HG02623 (cell line): ENCODE results near the gene ABL2.
"Not testable (repeated sequence)": the region's sequence is repeated elsewhere in the genome, so short reads cannot be mapped to it uniquely, and the experiment has no call there.

Experiments
- ATAC-seq: cut with Tn5 transposase; IDR thresholded peaks from one replicate; pipeline ENCODE4 v1.9.1; 2021; ENCODE audit warnings: moderate library complexity; ENCODE audit not compliant: unreplicated experiment

ABL2 gene

DNA sequence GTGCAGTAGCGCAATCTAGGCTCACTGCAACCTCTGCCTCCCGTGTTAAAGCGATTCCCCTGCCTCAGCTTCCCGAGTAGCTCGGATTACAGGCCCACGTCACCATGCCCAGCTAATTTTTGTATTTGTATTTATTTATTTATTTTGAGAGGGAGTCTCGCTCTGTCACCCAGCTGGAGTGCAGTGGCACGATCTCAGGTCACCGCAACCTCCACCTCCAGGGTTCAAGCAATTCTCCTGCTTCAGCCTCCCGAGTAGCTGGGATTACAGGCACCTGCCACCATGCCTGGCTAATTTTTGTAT, 59.1 kb downstream of the ABL2 start:
- not testable (repeated sequence) for ATAC-seq

DNA sequence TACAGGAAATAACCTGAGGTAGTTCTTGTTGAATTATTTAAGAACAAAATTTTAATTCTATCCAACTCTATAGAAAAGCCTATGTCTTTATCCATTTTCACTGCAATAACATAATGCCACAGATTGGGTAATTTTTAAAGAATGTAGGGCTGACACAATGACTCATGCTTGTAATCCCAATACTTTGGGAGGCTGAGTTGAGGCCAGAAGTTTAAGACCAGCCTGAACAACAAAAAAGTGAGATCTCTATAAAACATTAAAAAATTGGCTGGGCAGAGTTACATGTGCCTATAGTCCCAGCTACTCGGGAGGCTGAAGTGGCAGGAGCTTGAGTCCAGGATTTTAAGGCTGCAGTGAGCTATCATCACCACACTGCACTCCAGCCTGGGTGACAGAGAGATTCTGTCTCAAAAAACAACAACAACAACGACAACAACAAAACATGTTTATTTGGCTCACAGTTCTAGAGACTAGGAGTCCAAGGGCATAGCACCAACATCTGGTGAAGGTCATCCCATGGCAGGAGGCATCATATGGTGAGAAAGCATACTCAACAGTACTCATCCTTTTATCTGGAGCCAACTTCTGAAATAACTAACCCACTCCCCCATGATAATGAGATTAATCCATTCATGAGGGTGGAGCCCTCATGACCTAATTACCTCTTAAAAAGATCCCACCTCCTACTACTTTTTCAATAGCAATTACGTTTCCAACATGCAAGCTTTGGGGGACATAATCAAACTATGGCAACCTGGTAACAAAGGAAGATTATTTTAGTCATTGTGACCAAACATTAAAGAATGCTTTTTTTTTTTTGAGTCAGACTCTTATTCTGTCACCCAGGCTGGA, 59.6 kb downstream of the ABL2 start:
- ATAC-seq: no peak

DNA sequence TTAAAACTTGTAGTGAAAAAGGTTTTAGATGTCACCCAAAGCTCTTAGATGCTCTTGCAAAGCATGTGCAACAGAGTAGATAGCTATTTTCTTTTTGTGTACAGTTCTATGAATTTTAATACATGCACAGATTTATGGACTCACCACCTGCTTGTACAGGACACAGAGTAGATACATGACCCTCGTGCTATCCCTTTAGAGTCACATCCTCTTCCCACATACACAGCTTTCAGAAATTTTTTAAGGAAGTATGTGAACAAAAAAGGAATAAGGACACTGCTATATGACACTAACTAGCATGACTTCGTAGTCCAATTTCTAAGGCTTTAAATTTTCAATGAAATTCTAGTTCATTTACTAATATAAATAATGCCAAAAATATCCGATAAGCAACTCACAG, 60.9 kb downstream of the ABL2 start:
- no peak for ATAC-seq

GRCh38 chr1:179167955-179168354, 61.5 kb downstream of the ABL2 start:
- no peak for ATAC-seq

GRCh38 chr1:179167418-179167777, 62.1 kb downstream of the ABL2 start:
- ATAC-seq: no peak

DNA sequence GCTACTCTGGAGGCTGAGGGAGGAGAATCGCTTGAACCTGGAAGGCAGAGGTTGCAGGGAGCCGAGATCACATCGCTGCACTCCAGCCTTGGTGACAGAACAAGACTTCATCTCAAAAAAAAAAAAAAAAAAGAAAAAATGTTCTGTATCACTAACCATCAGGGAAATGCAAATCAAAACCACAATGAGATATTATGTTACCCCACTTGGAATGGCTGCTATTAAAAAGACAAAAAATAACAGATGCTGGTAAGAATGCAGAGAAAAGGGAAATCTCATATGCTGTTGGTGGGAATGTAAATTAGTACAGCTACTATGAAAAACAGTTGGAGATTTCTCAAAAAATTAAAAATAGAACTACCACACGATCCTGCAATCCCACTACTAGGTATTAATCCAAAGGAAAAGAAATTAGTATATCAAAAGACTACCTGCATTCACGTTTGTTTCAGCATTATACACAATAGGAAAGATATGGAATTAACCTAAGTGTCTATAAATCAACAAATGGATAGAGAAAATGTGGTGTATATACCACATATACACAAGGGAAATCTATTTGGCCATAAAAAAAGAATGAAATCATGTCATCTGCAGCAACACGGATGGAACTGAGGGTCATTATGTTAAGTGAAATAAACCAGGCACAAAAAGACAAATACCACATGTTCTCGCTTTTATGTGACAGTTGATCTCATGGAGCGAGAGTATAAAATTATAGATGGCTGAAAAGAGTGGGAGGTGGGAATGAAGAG, 62.6 kb downstream of the ABL2 start:
- ATAC-seq: no peak

DNA sequence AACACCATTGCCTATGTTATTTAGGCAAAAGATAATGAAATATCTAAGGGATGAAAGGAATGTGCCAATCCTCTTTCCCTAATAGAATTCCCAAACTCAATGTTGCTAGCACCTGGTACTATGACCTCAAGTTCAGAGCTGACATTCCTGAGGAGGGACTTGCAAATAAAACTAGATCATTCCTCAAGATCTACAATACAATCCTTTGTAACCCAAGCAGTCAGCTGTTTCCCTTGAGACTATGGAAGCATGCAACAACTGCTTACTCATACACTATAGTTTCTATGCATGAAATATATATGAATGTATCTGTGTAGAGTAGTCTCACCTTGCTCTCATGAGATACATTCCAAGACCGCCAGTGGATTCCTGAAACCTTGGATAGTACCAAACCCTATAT, 65.0 kb downstream of the ABL2 start:
- ATAC-seq: no peak

- ATAC-seq: no peak
Measured at GRCh38 chr1:179156708-179157107, 72.8 kb downstream of the ABL2 start.

DNA sequence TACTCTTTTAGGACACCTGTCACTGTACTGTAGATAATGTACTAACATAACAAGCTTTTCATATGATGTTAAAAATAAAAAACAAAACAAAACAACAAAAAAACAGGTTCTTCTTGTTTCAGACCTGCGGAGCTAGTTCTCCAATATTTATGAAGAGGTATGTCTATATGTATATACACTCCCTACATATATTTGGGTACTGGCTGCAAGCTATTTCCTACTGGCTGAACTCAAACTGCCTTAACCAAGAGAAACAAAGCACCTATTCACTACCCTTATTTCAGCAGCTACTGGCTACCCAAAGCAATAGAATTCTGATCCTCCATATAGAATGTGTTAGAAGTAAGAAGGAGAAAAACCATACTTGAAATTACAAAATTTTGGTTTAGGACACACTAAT, 73.5 kb downstream of the ABL2 start:
- no peak for ATAC-seq

DNA sequence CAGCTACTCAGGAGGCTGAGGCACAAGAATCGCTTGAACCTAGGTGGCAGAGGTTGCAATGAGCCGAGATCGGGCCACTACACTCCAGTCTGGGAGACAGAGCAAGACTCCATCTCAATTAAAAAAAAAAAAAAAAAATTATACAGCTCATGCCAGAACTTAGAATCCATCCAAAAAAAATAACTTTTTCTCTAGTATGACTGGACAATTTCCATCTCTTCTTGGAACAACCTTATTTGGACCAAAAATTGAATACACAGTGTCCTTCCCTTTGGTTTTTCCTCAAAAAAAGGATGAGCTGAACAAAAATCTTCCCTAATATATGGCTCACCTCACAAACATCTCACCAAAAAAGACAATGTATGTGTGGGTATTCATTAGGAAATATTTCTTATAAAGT, 73.9 kb downstream of the ABL2 start:
- no peak for ATAC-seq

DNA sequence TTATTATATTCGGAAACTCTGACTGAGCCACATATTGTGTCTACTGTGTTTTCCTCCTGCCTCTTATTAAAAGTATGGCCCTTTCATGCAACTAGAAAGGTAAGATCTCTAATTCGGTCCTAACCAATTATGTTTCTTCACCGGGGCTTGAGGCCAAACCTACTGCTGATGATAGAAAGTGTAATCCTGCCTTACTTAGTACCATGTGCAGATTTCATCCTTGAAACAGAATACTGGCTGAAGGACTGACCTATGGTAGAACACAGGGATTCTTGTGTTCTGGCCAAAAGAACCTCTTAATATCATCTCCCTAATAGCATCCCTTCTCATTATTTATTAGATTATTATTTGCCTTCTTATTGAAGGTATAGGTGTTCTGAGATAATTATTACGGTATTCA, 75.0 kb downstream of the ABL2 start:
- ATAC-seq: no peak

DNA sequence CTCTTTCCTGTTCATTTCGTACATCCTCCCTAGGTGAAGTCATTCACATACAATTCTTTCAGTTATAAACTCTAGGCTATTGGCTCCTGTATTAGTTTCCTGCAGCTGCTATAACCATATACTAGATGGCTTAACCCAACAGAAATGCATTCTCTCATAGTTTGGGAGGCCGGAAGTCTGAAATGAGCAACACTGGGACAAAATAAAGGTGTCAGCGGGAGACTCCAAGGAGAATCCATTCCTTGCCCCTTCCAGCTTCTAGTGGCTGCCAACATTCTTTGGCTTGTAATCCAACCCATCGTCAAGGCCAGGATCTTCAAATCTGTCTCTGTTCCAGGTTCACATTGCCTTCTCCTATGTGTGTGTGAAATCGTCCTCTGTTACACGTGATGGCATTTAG, 76.3 kb downstream of the ABL2 start:
- ATAC-seq: no peak

DNA sequence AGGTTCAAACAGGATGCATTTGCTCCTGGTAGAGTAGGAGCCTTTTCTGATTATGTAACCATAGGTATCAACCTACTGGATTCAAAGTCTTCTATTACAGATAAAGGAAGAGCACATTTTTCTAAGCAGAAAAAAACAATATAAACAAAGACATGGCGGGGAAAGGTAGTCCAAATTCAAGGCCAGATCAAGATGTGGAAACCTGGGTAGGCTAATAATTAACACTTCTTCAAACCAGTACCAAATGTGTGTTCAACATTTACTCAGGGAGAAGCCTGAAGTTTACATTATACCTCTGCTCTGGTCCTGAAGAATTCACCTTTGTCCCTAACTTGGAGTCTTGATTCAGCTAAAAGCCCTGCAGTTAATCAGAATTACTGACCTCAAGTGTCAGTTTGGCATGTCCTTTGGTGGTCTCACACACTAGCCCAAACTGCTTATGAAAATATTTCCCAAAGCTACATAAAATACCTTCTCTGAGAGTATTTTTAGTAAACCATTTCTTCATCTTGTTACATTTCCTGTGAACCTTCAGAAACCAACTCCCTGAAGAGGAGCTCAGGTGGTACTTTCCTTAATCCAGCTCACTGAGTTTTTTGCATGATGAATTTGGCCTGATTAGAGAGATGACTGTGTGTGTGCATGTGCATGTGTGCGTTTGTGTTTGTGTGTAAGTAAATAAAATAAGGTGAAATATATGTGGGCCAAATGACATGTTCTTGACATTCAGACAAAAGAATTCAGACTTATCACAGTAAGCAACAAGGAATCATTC, 77.4 kb downstream of the ABL2 start:
- ATAC-seq: no peak

- no peak for ATAC-seq
Measured at GRCh38 chr1:179146911-179147310, 82.6 kb downstream of the ABL2 start.

DNA sequence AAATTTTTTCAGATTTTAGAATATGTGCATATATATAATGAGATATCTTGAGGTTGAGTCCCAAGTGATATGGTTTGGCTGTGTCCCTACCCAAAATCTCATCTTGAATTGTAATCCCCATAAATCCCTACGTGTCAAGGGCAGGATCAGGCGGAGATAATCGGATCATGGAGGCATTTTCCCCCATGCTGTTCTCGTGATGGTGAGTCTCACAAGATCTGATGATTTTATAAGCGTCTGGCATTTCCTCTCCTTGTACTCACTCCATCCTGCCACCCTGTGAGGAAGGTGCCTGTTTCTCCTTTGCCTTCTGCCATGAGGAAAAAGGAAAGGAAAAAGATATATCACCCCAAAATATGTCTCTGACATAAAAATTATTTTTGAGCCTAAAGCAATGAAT, 83.0 kb downstream of the ABL2 start:
- ATAC-seq: no peak

- no peak for ATAC-seq
Measured at GRCh38 chr1:179145521-179145920, 84.0 kb downstream of the ABL2 start.

DNA sequence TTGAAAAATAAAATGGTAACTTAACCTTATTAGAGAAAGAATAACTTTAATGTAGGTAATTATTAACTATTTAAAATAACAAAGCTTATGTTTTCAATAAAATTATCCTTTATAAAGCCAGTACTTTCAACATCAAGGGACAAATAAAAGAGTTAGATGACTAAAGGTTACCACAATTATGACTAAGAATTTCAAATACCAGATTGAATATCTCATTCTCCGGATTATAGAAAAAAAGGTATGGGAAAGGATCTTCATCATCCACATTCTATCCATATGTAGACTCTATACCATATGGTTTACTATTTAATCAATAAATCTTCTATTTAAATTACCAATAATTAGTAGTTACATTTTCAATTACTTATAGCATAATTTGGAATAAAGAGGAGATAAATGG, 84.9 kb downstream of the ABL2 start:
- ATAC-seq: no peak

GRCh38 chr1:179143322-179143721, 86.2 kb downstream of the ABL2 start:
- ATAC-seq: no peak

GRCh38 chr1:179142889-179143299, 86.6 kb downstream of the ABL2 start:
- no peak for ATAC-seq

DNA sequence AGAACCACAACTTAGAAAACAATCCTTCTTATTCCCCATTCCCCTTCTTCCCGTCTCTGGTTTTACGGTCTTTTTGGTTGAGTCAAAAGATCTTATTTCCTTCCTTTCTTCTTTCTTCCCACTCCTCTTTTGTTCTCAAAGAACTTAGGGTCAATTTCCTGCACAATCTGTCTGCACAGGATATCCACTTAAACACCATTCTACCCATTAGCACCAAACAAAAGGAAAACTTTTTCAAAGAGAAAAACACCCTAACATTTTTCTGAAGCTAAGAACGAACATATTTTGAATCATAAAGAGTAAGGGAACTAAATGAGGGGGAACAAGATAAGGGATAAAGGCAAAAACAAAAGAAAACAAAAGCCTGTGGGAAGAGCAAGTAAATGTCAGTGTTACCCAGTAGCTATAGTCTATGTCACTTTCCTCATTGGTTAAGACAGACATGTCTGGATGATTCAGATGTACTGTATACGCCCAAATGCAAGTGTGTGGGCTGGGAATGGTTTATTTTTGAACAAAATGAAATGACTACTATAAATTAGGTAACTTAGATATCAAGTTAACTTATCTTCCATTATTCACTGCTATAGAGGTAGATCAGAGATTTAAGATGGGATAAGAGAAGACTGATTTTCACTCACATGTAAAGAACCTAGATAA, 87.8 kb downstream of the ABL2 start:
- no peak for ATAC-seq

DNA sequence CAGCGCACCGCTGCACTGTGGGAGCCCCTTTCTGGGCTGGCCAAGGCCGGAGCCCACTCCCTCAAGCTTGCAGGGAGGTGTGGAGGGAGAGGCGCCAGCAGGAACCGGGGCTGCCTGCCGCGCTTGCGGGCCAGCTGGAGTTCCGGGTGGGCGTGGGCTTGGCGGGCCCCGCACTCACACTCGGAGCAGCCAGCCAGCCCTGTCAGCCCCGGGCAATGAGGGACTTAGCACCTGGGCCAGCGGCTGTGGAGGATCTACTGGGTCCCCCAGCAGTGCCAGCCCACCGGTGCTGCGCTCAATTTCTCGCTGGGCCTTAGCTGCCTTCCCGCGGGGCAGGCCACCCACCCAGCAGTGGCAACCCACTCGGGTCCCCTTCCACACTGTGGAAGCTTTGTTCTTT, 90.7 kb downstream of the ABL2 start:
- not testable (repeated sequence) for ATAC-seq
